Measurements from ENCODE around the gene KRTAP10-10.

The KRTAP10-10 gene

DNA sequence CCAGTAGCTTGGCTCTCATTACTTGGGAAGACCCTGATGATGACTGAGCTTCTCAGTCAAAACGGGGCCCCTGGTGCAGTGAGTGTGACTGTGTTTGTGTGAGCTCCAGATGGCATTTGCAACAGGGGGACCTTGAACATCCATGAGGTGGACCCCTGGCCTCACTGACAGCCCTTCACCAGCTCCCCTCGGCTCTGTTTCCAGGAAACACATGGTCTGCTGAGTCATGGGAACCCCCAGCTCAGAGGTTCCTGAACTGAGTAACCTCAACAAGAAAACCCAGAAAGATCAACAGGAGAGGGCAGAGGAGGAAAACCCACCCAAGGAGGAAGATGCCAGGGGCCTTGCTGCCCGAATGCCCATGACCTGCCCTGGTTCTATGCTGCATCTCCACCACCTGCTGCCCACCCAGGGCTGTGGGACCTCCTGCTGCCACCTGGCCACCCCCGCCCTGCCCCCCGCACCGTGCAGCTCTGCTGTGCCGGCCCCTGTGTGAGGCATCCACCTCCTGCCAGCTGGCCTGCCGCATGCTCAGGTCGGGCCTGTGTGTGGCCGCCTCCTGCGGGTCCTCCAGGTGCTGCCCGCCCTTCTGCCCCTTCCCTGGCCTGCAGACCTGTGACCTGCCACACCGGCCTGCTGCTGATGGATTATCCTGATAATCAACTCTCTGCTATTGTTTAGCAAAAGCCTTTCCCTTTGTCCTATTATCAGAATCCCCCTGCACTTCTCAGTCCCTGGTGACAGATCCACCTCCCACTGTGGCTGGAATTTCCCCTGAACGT lies 49.0 kb downstream of the KRTAP10-10 start:
- no peak for DNase-seq

DNA sequence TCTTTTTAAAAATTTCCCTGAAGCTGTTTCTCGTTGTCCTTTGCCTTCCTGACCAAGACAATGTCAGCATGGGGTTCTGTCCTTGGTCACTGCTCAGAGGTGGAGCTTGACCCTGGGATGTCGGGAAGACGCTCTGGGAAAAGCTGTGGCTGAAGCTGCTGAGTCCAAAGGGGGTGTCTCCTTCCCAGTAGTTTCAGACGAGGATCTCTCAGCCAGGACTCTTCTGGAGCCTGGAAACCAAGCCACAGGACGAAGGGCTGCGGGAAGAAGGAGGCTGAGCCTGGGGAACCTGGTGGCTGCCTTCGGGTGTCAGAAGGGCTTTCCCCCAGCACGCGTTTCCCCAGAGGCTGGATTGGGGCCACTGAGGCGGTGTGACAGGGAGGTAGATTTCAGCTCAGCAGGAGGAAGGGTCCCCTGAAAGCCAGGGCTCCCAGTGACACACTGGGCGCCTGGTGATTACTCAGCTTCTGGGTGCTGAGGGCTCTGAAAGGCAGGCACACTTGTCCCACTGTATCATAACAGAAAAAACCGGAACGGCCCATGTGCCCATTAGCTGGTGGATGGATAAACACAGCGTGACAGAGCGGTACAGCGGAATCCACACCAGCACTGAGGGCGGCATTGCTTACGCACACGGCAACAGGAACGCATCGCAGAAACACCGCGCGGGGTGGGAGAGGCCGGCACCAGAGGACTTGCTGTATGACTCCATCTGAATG lies 49.8 kb downstream of the KRTAP10-10 start:
- no peak for DNase-seq

DNA sequence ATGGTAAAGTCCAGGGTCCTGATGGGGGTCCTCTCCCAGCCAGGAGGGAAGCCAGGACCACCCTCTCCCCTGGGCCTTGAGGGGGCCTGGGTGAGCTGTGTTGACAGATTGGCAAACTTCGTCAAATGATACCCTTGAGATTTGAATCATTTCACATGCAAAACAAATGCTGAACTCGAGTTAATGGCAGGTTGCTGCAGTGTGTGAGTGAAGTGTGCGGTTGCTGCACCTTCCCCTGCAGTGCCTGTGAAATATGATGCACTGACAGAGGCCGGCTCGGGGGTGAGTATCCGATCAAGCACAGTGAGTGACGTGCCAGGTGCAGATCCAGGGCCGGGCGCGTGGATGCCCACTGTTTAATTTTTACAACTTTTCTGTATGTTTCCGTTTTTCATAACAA lies 50.5 kb downstream of the KRTAP10-10 start:
- DNase-seq, result no peak
